Ovary (tissue), 9 donors: ENCODE data around the gene ENPP3. TPM values are rescaled to one million over a fixed set of nuclear protein-coding genes. Genes with fewer than 3 reads are reported as not detected.

Experiments used
- DNase-seq, 5 donors: peaks; one replicate each; pipeline ENCODE4 v3.0.0-alpha.2; 2019 to 2020
- H3K27ac ChIP-seq, 2 donors: fragments of 200-600 bp; one replicate each; pipeline versions ENCODE4 v1.5.1 to v1.8.0; 2019 to 2022
- H3K27me3 ChIP-seq: fragments of 200-600 bp; one replicate; pipeline ENCODE4 v1.8.0; 2022
- H3K36me3 ChIP-seq: fragments of 200-600 bp; sonication (generic); one replicate; pipeline ENCODE4 v1.5.1; 2019
- H3K4me1 ChIP-seq: one replicate; pipeline ENCODE4 v1.8.1; 2013; ENCODE audit warnings: mild to moderate bottlenecking, moderate library complexity; ENCODE audit not compliant: insufficient read depth
- H3K4me3 ChIP-seq: fragments of 200-600 bp; sonication (generic); one replicate; pipeline ENCODE4 v1.5.1; 2017
- H3K9me3 ChIP-seq, 2 donors: fragments of 200-600 bp in 1 of 2; sonication (generic) in 1 of 2; one replicate each; pipeline versions ENCODE4 v1.5.1 to v1.8.1; 2013 to 2019; ENCODE audit warnings: mild to moderate bottlenecking in 1 of 2, moderate library complexity in 1 of 2
- EP300 ChIP-seq: sonication (generic); formaldehyde crosslinking; IDR thresholded peaks from one replicate; pipeline ENCODE4 v1.6.1; 2017; ENCODE audit warnings: antibody characterized with exemption
- POLR2A ChIP-seq: fragments of 450-650 bp; IDR thresholded peaks from one replicate; pipeline ENCODE4 v1.6.1; 2017; ENCODE audit warnings: antibody characterized with exemption, mild to moderate bottlenecking, moderate library complexity
- WGBS, 3 donors: extraction: QIAGEN DNeasy Blood & Tissue Kit in 1 of 3; methylation state at CpG; one replicate each; pipeline versions ENCODE4 v1.1.5 to v1.1.7; 2013 to 2017; 5-methylcytosine and 5-hydroxymethylcytosine counted together
- intact Hi-C, 4 donors: fragments of 100-400 bp; cut with DNase I; formaldehyde crosslinking; loops; one replicate each; pipeline versions ENCODE4 v1.11.0 to v1.15.1; 2022 to 2023
- polyA plus RNA-seq, 2 donors: library from polyadenylated mRNA; stranded (reverse); fragments of 200-250 nt in 1 of 2; fragments of 350-450 nt in 1 of 2; fragmentation: Illumina TruSeq in 1 of 2; extraction: RNeasy Lipid Tissue Mini Kit (QIAGEN cat#74804) in 1 of 2; gene quantifications; one replicate each; pipeline ENCODE4 v1.2.3, GENCODE V29; 2013 to 2014
- total RNA-seq, 7 donors: library from RNA; depleted of rRNA in 2 of 7; stranded (reverse); fragments of >200 nt in 2 of 7; fragmentation: NEBNext Ultra II Directional in 3 of 7; extraction: Animal tissue kit (Norgen Biotek cat#: 25700) in 3 of 7; gene quantifications; one replicate each; pipeline versions ENCODE4 v1.1.0 to v1.2.4, GENCODE V29; 2016 to 2023
- TF ChIP-seq, protein P1 (sequence below), 3 donors: fragments of 450-650 bp in 2 of 3; fragments of 200-600 bp in 1 of 3; IDR thresholded peaks; one replicate each; pipeline versions ENCODE4 v1.5.1 to v1.8.0; 2016 to 2022; ENCODE audit warnings: antibody characterized with exemption in 3 of 3, mild to moderate bottlenecking in 1 of 3
- donor health status: DM: no; HTN: no; CAD: no; lungs with moderate emphysema.
- donor health status: DM: no; HTN: no; CAD: no.
- donor health status: Bipolar disorder and iron deficiency.
- donor health status: DM: yes; HTN: yes; CAD: no.
- donor health status: DM: no; HTN: no; CAD: no.
- donor health status: DM: yes; HTN: yes; CAD: no.

ENPP3 gene
- total and polyA plus RNA-seq, 9 donors, result 0.41 to 3.9 (median 1.4) TPM

GRCh38 chr6:131640100-131640499, 3.0 kb downstream of the ENPP3 start:
- Histone ChIP-seq H3K4me3 (no peak overlapping the region), H3K27me3 (no peaks in the 10 kb centered on the region), H3K27ac (no peak overlapping the region), H3K9me3 (no peaks in the 10 kb centered on the region), H3K36me3 (no peaks in the 10 kb centered on the region), H3K4me1 (no peaks in the 10 kb centered on the region)
- no peak for DNase-seq
- TF ChIP-seq POLR2A (no peak), EP300 (no peak)
- TF ChIP-seq, protein P1, sequence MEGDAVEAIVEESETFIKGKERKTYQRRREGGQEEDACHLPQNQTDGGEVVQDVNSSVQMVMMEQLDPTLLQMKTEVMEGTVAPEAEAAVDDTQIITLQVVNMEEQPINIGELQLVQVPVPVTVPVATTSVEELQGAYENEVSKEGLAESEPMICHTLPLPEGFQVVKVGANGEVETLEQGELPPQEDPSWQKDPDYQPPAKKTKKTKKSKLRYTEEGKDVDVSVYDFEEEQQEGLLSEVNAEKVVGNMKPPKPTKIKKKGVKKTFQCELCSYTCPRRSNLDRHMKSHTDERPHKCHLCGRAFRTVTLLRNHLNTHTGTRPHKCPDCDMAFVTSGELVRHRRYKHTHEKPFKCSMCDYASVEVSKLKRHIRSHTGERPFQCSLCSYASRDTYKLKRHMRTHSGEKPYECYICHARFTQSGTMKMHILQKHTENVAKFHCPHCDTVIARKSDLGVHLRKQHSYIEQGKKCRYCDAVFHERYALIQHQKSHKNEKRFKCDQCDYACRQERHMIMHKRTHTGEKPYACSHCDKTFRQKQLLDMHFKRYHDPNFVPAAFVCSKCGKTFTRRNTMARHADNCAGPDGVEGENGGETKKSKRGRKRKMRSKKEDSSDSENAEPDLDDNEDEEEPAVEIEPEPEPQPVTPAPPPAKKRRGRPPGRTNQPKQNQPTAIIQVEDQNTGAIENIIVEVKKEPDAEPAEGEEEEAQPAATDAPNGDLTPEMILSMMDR (IDR thresholded peaks at IDR 0.05), result no peak
- intact Hi-C loops, result no loop called here
- 45 to 65% (median 53%) methylated on average over 2 of the region's 2 CpGs for WGBS, 3 donors

DNA sequence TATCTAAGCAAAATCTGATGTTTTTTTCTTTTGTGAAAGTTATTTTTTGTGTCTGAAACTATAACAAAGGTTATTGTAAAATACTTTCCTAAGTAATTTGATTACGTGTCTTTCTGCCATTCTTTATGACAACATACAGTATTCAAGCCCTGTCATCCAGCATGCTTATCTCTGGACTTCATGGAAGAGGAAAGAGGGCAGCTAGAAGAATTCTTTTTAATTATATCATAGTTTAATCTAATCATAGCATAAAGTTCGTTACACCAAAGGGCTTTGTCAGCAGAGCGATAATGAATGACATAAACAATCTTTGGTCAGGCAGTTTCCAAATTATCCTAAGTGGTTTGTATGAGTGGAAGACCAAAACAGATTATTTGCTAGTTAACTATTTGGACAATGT, 3.5 kb downstream of the ENPP3 start:
- H3K9me3 ChIP-seq, result no peaks in the 10 kb centered on the region
- no peaks in the 10 kb centered on the region for H3K27me3 ChIP-seq
- intact Hi-C loops, result no loop called here
- WGBS, 3 donors, result 76 to 82% (median 79%) methylated on average over 3 of the region's 3 CpGs
- H3K4me1 ChIP-seq, result no peaks in the 10 kb centered on the region
- H3K36me3 ChIP-seq, result no peaks in the 10 kb centered on the region
- no peak for TF ChIP-seq POLR2A
- TF ChIP-seq EP300, result no peak
- TF ChIP-seq, protein P1 (IDR thresholded peaks at IDR 0.05), result no peak
- H3K27ac ChIP-seq, result no peak overlapping the region
- DNase-seq, result no peak
- no peak overlapping the region for H3K4me3 ChIP-seq

- Histone ChIP-seq H3K9me3 (no peaks in the 10 kb centered on the region), H3K27ac (no peak overlapping the region), H3K4me3 (no peak overlapping the region), H3K4me1 (no peaks in the 10 kb centered on the region), H3K27me3 (no peaks in the 10 kb centered on the region), H3K36me3 (no peaks in the 10 kb centered on the region)
- no peak for DNase-seq
- TF ChIP-seq, protein P1 (IDR thresholded peaks at IDR 0.05), result no peak
- no peak for TF ChIP-seq EP300
- no peak for TF ChIP-seq POLR2A
- 87 to 98% (median 89%) methylated on average over 1 of the region's 1 CpG for WGBS, 3 donors
- intact Hi-C loops, result no loop called here
These were observed 4.5 kb downstream of the ENPP3 start for GRCh38 chr6:131641554-131641953.

DNA sequence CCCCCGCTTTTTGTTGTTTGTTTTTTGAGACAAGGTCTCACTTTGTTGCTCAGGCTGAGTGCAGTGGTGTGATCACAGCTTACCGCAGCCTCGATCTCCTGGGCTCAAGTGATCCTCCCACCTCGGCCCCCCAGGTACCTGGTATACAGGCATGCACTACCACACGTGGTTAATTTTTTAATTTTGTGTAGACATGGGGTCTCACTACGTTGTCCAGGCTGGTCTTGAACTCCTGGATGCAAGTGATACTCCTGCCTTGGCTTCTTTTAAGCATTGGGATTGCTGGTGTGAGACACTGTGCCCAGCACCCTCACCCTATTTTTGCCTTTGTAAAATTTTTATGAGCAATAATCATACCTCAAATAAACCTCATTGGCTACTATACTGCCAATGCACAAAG, 5.5 kb downstream of the ENPP3 start:
- Histone ChIP-seq H3K27ac (no peak overlapping the region), H3K36me3 (no peaks in the 10 kb centered on the region), H3K27me3 (no peaks in the 10 kb centered on the region), H3K9me3 (no peaks in the 10 kb centered on the region), H3K4me3 (no peak overlapping the region), H3K4me1 (no peaks in the 10 kb centered on the region)
- 86 to 89% (median 88%) methylated on average over 6 of the region's 6 CpGs for WGBS, 3 donors
- intact Hi-C loops, result no loop called here
- no peak for DNase-seq
- TF ChIP-seq EP300 (no peak), POLR2A (no peak)
- TF ChIP-seq, protein P1 (IDR thresholded peaks at IDR 0.05), result no peak
